ENCODE measurements around the gene DEPP1.

DEPP1 gene

DNA sequence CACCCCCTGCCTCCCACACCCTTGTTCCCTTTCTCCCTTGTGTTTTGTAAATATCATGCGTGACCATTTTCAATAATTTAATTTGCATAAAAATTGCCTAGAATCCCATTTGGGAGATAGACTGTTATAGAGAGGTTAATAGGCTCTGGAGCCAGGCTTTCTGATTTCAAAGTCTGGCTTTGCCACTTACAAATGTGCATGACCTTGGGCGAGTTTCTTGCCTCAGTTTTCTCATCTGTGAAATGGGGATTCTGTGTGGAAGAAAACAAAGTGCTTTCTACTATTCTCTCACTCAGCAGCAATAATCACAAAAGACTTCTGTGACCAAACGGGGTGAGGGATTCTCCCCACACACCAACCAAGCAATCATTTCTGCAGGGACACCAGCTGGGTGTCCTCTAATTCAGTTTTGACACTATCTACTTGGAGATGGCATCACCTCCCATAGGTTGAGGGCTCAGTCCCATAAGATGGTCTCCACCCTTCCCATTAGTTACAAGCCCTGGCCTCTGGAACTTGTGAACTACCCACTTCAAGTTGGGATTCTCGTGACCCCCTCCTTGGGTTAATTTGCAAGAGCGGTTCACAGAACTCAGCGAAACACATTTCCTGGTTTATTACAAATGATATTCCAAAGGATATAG is 18.6 kb upstream of the DEPP1 start:
- no peak overlapping the region for H3K4me3 ChIP-seq (replicated peaks; ENCODE audit: insufficient read depth, low read length)
- TF ChIP-seq, protein P1, sequence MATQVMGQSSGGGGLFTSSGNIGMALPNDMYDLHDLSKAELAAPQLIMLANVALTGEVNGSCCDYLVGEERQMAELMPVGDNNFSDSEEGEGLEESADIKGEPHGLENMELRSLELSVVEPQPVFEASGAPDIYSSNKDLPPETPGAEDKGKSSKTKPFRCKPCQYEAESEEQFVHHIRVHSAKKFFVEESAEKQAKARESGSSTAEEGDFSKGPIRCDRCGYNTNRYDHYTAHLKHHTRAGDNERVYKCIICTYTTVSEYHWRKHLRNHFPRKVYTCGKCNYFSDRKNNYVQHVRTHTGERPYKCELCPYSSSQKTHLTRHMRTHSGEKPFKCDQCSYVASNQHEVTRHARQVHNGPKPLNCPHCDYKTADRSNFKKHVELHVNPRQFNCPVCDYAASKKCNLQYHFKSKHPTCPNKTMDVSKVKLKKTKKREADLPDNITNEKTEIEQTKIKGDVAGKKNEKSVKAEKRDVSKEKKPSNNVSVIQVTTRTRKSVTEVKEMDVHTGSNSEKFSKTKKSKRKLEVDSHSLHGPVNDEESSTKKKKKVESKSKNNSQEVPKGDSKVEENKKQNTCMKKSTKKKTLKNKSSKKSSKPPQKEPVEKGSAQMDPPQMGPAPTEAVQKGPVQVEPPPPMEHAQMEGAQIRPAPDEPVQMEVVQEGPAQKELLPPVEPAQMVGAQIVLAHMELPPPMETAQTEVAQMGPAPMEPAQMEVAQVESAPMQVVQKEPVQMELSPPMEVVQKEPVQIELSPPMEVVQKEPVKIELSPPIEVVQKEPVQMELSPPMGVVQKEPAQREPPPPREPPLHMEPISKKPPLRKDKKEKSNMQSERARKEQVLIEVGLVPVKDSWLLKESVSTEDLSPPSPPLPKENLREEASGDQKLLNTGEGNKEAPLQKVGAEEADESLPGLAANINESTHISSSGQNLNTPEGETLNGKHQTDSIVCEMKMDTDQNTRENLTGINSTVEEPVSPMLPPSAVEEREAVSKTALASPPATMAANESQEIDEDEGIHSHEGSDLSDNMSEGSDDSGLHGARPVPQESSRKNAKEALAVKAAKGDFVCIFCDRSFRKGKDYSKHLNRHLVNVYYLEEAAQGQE (IDR thresholded peaks at IDR 0.05; ENCODE audit: insufficient replicate concordance, low read depth), result no peak
- TF ChIP-seq, protein P2, sequence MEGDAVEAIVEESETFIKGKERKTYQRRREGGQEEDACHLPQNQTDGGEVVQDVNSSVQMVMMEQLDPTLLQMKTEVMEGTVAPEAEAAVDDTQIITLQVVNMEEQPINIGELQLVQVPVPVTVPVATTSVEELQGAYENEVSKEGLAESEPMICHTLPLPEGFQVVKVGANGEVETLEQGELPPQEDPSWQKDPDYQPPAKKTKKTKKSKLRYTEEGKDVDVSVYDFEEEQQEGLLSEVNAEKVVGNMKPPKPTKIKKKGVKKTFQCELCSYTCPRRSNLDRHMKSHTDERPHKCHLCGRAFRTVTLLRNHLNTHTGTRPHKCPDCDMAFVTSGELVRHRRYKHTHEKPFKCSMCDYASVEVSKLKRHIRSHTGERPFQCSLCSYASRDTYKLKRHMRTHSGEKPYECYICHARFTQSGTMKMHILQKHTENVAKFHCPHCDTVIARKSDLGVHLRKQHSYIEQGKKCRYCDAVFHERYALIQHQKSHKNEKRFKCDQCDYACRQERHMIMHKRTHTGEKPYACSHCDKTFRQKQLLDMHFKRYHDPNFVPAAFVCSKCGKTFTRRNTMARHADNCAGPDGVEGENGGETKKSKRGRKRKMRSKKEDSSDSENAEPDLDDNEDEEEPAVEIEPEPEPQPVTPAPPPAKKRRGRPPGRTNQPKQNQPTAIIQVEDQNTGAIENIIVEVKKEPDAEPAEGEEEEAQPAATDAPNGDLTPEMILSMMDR (IDR thresholded peaks at IDR 0.05; ENCODE audit: insufficient read depth, low read length), result no peak
- TF ChIP-seq POLR2AphosphoS5 (IDR thresholded peaks at IDR 0.05; ENCODE audit: low read depth) (no peak), SPI1 (IDR thresholded peaks at IDR 0.05; ENCODE audit: borderline replicate concordance, low read depth) (no peak), GABPA (IDR thresholded peaks at IDR 0.05; ENCODE audit: low read depth) (no peak)
- no peak for DNase-seq (ENCODE audit: low read depth in 1 of 2, low spot score in 1 of 2)
- H3K27me3 ChIP-seq (ENCODE audit: insufficient read depth, poor library complexity, severe bottlenecking), result no peaks in the 10 kb centered on the region
- no peak overlapping the region for H3K27ac ChIP-seq (replicated peaks)

DNA sequence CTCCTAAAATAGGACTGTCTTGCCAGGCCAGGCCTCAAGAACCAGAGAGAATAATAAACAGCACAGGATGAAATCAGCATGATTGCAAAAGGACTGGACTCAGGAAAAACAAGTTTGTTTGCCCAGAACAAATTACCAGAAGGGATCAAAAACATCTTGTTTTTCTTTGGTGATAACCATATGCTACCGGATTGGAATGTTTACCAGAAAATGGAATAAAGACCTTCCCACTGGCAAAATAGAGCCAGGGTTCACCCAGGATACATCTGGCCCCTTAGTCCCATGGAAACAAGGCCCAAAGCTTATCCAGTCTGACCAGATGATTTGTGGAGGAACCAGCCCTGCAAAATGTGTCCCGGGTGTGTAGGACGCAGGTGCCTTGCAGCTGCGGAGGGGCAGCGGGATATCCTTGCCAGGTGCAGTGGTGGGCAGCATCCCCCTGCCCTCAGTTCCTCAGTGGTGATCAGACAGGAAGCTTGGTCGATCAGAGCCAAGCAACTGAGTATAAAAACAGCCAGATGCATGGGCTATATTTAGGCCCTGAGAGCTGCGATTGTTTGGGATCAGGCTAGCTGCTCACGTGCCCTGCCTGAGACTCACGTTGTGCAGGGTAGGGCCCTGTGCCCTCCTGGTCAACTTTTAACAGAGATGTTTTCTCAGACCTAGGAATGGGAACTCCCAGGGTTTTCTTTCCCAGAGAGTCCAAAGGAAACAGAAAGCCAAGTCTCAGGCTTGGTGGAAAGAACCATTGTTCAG is 17.5 kb upstream of the DEPP1 start:
- no peak for DNase-seq (ENCODE audit: low read depth in 1 of 2, low spot score in 1 of 2)
- TF ChIP-seq SPI1 (IDR thresholded peaks at IDR 0.05; ENCODE audit: borderline replicate concordance, low read depth) (no peak), POLR2AphosphoS5 (IDR thresholded peaks at IDR 0.05; ENCODE audit: low read depth) (peak; percentile 39; the same call in 1 of the 2 replicates)
- peak overlapping the region; percentile 11 for H3K27ac ChIP-seq (replicated peaks)

DNA sequence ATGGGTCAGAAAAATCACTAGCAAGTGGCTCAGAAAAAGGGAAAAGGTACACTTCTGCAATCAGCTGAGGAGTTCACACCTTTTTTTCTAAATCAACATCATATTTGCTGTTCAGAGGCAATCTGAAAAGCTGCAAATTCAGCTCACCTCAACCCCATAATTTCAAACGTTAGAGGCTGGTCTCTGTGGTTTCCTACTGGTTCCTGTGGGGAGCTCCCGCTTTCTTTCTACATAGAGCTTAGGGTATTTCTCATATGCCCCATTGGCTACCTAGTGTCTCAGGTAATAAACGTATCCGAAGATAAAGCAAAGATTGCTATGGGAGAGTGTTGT is 16.9 kb upstream of the DEPP1 start:
- H3K4me3 ChIP-seq (replicated peaks; ENCODE audit: insufficient read depth, low read length), result no peak overlapping the region
- no peaks in the 10 kb centered on the region for H3K27me3 ChIP-seq (ENCODE audit: insufficient read depth, poor library complexity, severe bottlenecking)
- DNase-seq (ENCODE audit: low read depth in 1 of 2, low spot score in 1 of 2), result peak in 1 of 2 experiments; percentile 42
- H3K27ac ChIP-seq (replicated peaks), result peak overlapping the region; percentile 11
- TF ChIP-seq SPI1 (IDR thresholded peaks at IDR 0.05; ENCODE audit: borderline replicate concordance, low read depth) (no peak), GABPA (IDR thresholded peaks at IDR 0.05; ENCODE audit: low read depth) (no peak), POLR2AphosphoS5 (IDR thresholded peaks at IDR 0.05; ENCODE audit: low read depth) (no peak)
- TF ChIP-seq, protein P2 (IDR thresholded peaks at IDR 0.05; ENCODE audit: insufficient read depth, low read length), result no peak
- TF ChIP-seq, protein P1 (IDR thresholded peaks at IDR 0.05; ENCODE audit: insufficient replicate concordance, low read depth), result no peak

More for the DNA sequence above, 17.5 kb upstream of the DEPP1 start:
- Histone ChIP-seq H3K27me3 (ENCODE audit: insufficient read depth, poor library complexity, severe bottlenecking) (no peaks in the 10 kb centered on the region), H3K4me3 (replicated peaks; ENCODE audit: insufficient read depth, low read length) (no peak overlapping the region)

DNA sequence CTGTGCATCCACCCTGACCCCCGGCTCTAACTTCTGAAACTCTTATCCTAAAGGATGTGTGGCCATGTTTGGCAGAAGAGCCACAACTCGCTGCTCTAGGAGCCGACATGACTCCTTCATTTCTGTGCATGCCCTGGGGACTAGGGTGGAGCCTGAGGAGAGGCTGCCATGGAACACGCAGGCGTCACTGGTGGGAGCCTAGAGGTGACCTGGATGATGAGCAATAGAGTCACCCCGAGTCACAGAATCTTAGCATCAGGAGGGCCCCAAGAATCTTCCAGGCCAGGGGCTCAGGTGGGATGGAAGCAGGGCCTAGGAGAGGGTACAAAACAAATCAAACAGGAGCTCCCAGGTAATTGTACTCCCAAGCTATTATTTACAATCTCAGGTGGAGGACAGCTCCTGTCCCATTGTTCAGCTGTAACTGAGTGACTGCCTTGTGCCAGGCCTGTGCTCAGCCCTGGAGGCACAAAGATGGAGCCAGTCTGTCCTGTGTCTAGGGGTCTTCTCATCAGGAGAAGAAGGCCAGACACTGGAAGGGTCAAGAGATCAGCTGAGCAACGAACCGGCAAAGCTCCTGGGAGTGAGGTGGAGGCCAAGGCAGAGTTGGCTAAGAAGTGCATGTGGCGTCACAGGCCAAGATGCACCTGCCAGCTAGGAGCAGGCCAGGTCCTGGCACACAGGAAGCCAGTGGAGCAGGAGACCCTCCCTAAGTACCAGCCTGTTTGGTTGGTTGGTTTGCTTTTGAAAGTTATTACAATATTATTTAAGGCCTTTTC is 16.3 kb upstream of the DEPP1 start:
- Histone ChIP-seq H3K27me3 (ENCODE audit: insufficient read depth, poor library complexity, severe bottlenecking) (no peaks in the 10 kb centered on the region), H3K4me3 (replicated peaks; ENCODE audit: insufficient read depth, low read length) (no peak overlapping the region), H3K27ac (replicated peaks) (peak overlapping the region; percentile 11)
- TF ChIP-seq POLR2AphosphoS5 (IDR thresholded peaks at IDR 0.05; ENCODE audit: low read depth), result 0 out of 2 replicates have a peak, but pooled peaks have one; percentile 26
- TF ChIP-seq GABPA (IDR thresholded peaks at IDR 0.05; ENCODE audit: low read depth), result no peak
- TF ChIP-seq, protein P2 (IDR thresholded peaks at IDR 0.05; ENCODE audit: insufficient read depth, low read length), result no peak
- DNase-seq (ENCODE audit: low read depth in 1 of 2, low spot score in 1 of 2), result no peak

All from HL-60 (cell line).